GM21423 (cell line): Measurements from ENCODE around the gene TGIF1.

Experiments
- ATAC-seq: cut with Tn5 transposase; IDR thresholded peaks from one replicate; pipeline ENCODE4 v1.9.1; 2021; ENCODE audit warnings: mild to moderate bottlenecking, moderate library complexity; ENCODE audit not compliant: unreplicated experiment

The TGIF1 gene

GRCh38 chr18:3480827-3481573 is 31.0 kb downstream of the TGIF1 start:
- ATAC-seq = no peak

GRCh38 chr18:3481696-3482210 is 31.8 kb downstream of the TGIF1 start:
- no peak for ATAC-seq

DNA sequence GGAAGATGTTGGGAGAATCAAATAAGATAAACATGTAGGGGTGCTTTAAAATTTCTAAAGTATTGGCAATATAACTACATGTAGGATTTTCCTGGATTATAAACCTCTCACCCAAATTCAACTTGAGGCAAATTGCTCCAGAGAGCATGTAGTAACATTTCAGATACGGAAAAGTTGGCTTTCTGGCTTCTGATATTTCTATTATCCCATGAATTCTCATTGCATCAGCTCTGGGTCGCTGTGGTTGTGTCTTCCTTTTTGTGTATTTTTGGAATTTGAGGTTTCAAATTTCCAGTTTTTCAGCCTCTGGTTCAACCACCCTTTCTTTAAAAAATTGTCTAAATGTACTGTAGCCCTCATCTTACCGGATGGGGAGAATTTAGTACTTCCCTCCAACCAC is 32.3 kb downstream of the TGIF1 start:
- ATAC-seq = no peak

GRCh38 chr18:3485153-3486149 is 35.5 kb downstream of the TGIF1 start:
- no peak for ATAC-seq

DNA sequence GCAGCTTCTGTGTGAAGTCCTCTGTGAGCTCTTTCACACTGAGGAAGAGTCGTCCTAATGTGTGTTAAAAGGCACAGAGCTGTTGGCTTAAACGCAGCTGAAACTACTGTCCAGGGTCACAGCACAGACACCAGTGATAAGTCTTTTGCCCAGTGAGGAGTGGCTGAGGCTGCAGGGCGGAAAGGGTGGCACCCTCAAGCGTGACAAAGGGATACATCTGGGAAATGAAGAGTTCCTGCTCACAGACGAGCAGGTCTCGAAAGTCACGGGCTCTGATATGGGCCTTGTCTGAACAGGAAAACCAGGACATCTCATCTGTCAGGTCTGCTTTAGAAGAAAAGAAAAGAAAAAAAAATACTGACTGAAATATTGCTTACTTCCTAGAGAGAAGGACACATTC is 36.5 kb downstream of the TGIF1 start:
- no peak for ATAC-seq

- ATAC-seq = no peak
Observed at GRCh38 chr18:3489462-3489861, 39.5 kb downstream of the TGIF1 start.

DNA sequence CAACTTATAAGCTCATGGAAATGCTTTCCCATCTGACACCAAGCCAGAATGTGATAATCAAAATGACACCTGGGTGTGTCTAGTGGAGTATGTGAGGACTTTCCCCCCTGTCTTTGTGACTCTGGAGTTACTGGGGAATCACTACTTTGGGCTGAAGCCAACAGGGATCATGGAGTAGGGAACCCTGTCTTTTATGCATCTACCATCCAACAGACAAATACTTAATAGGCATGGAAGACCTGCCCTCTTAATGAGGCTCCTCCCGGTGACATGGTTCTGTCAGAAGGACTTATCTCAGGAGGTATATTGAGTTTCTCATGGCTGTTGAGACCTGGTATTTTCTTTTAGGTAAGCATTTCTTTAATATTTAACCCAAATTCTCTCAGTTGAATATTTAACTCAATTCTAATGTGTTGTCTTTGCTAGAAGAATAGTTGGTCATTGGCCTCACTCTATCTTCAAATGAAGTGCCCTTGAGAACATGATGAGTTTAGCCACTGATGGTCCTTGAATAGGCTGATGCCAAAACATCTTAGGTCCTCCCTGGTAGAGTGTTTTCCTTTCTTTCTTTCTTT is 42.1 kb downstream of the TGIF1 start:
- ATAC-seq = no peak

GRCh38 chr18:3492721-3493120 is 42.7 kb downstream of the TGIF1 start:
- no peak for ATAC-seq

- ATAC-seq = no peak
Observed at GRCh38 chr18:3493501-3494244, 43.7 kb downstream of the TGIF1 start.

DNA sequence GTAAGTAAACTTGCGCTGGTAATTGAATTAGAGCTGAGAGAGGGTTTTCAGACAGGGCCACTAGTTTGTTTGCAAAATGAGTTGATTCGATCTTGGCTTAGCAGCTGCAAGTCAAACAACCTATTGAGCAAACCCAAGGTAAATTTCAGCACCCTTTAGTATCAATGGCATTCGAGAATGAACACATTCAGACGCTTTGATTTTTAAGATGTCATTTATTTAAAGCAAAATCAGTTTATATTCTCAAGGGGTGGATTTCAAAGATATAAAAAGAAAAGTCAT is 44.2 kb downstream of the TGIF1 start:
- no peak for ATAC-seq

- no peak for ATAC-seq
Observed at GRCh38 chr18:3494569-3494968, 44.6 kb downstream of the TGIF1 start.

DNA sequence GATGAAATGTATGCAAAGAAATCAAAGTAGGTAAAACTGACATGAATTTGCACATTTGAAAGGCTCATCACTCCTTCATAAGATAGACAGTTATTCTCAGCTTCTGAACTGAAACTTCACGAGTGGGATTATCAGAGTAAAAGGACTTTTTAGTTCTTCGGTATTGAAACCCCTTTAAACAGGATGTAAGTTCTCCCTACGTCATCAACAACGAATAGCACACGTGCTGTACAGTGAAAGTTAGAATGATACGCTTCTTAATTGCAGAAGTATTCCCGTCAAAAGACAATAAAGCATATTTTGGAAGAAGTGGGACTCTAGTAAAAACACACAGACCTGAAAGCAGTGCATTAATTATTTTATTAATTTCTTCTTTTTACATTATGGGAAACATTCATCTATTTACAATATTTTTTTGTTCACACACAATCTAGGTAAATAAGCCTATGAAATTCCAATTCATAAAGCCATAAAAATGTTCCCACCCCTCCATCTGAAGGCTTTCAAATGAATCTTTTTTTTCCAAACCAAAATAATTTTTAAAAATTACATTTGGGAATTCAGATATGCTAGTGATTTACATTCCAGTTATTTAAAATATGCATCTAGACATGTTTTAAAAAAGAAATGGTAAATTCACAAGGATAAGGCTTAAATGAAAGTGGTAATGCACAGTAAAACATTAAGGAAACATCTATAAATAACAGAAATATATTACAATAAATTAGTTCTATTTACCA is 45.9 kb downstream of the TGIF1 start:
- ATAC-seq = no peak

GRCh38 chr18:3498698-3499471 is 48.9 kb downstream of the TGIF1 start:
- ATAC-seq = no peak

GRCh38 chr18:3499501-3499900 is 49.5 kb downstream of the TGIF1 start:
- ATAC-seq = no peak

- ATAC-seq = no peak
Observed at GRCh38 chr18:3500016-3500415, 50.0 kb downstream of the TGIF1 start.

- ATAC-seq = no peak
Observed at GRCh38 chr18:3502650-3503049, 52.7 kb downstream of the TGIF1 start.

GRCh38 chr18:3504637-3505036 is 54.7 kb downstream of the TGIF1 start:
- no peak for ATAC-seq

- no peak for ATAC-seq
Observed at GRCh38 chr18:3508576-3509549, 58.9 kb downstream of the TGIF1 start.
